ENCODE results near the gene MRPS33. TPM values are rescaled to one million over a fixed set of nuclear protein-coding genes. Genes with fewer than 3 reads are reported as not detected.

MRPS33 gene
- total and polyA plus RNA-seq, 2 donors (not counting 3 experiments of a cell fraction or from before 2014, with no cell fraction given): 13.5 to 34.1 TPM

DNA sequence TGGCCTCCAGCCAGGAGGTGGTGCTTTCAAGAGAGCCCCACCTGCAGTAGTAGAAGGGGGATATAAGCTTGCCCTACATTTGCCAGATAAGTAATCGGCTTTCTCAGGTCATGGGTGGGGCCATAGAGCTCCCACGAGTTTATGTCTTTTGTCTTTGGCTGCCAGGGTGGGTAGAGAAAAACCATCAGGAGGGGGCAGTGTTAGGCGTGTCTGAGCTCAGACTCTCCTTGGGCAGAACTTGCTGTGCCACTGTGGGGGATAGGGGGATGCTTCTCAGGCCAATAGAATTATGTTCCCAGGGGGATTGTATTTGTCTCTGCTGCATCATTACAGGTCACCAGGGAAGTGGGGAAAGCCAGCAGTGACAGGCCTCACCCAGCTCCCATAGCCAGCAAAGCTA, 12.3 kb upstream of the MRPS33 start:
- no peak for FAIRE-seq
- no peak overlapping the region for H3K27ac ChIP-seq (ENCODE audit: insufficient read depth, low read depth, low read length)
- TF ChIP-seq GATA2 (IDR thresholded peaks at IDR 0.05; ENCODE audit: insufficient read depth, insufficient read length, low read depth, low read length) (no peak), JUN (IDR thresholded peaks at IDR 0.05; ENCODE audit: borderline replicate concordance, insufficient read depth, insufficient read length, low read depth) (no peak), EZH2 (IDR thresholded peaks at IDR 0.05; ENCODE audit: borderline replicate concordance, low read depth, low read length, severe bottlenecking) (no peak)
- TF ChIP-seq, protein P1, sequence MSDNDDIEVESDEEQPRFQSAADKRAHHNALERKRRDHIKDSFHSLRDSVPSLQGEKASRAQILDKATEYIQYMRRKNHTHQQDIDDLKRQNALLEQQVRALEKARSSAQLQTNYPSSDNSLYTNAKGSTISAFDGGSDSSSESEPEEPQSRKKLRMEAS (IDR thresholded peaks at IDR 0.05; ENCODE audit: insufficient read depth, insufficient read length): no peak
- no peaks in the 10 kb centered on the region for H3K27me3 ChIP-seq (ENCODE audit: control insufficient read depth in 2 of 2, insufficient read depth in 2 of 2, low read length in 2 of 2)
- H3K9ac ChIP-seq (replicated peaks; ENCODE audit: extremely low read depth, insufficient read depth, low read length): no peak overlapping the region
- H3K9me3 ChIP-seq (replicated peaks; ENCODE audit: control insufficient read depth, insufficient read depth, low read length): no peaks in the 10 kb centered on the region
- dilution Hi-C loops (cut with MboI; ENCODE audit: extremely low pct_ligation_motif_present, low sequenced_read_pairs): no loop called here
- H3K79me2 ChIP-seq (ENCODE audit: control insufficient read depth, insufficient read depth, low read length): no peaks in the 10 kb centered on the region
- no TSS peak for BruUV-seq (replicated peaks)
- no peaks in the 10 kb centered on the region for H3K4me1 ChIP-seq (ENCODE audit: control insufficient read depth, extremely low read depth, insufficient read depth, low read length)
- no peak overlapping the region for H3K4me2 ChIP-seq (ENCODE audit: insufficient read depth, low read length)
- H3K4me3 ChIP-seq (replicated peaks in 1 of 3; ENCODE audit: insufficient read depth in 1 of 3, low read depth in 1 of 3, low read length in 3 of 3): no peak overlapping the region
- no peaks in the 10 kb centered on the region for H4K20me1 ChIP-seq (replicated peaks; ENCODE audit: control insufficient read depth, extremely low read depth, insufficient read depth, low read length)
- CTCF ChIA-PET: interaction anchor here (0.5 to 1.2 kb wide), 3 partner anchors 216 to 507 kb away, joined by 3 to 5 read pairs (median 3); no protein-coding TSS in a partner anchor
- no peaks in the 10 kb centered on the region for H3K36me3 ChIP-seq (ENCODE audit: control insufficient read depth in 2 of 2, extremely low read depth in 1 of 2, insufficient read depth in 2 of 2, low read length in 2 of 2)
- no peak for DNase-seq (ENCODE audit: low read depth, low spot score)
- POLR2A ChIA-PET: no interaction called here
- intact Hi-C loops (cut with micrococcal nuclease): no loop called here
- H3K9me1 ChIP-seq (replicated peaks; ENCODE audit: control insufficient read depth, extremely low read depth, insufficient read depth, low read length): no peaks in the 10 kb centered on the region
- H2AFZ ChIP-seq (ENCODE audit: low read depth, low read length): no peak overlapping the region

DNA sequence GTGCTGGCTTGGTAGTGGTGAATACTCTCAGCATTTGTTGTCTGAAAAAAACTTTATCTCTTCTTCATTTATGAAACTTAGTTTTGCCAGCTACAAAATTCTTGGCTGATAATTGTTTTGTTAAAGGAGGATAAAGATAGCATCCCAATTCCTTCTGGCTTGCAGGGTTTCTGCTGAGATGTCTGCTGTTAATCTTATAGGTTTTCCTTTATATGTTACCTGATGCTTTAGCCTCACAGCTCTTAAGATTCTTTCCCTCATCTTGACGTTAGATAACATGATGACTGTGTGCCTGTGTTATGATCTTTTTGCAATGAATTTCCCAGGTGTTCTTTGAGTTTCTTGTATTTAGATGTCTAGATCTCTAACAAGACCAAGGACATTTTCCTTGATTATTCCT, 9.9 kb upstream of the MRPS33 start:
- Histone ChIP-seq H3K36me3 (ENCODE audit: control insufficient read depth in 2 of 2, extremely low read depth in 1 of 2, insufficient read depth in 2 of 2, low read length in 2 of 2) (no peaks in the 10 kb centered on the region), H3K27me3 (ENCODE audit: control insufficient read depth in 2 of 2, insufficient read depth in 2 of 2, low read length in 2 of 2) (no peaks in the 10 kb centered on the region), H3K4me3 (replicated peaks in 1 of 3; ENCODE audit: insufficient read depth in 1 of 3, low read depth in 1 of 3, low read length in 3 of 3) (no peak overlapping the region), H4K20me1 (replicated peaks; ENCODE audit: control insufficient read depth, extremely low read depth, insufficient read depth, low read length) (no peaks in the 10 kb centered on the region), H2AFZ (ENCODE audit: low read depth, low read length) (no peak overlapping the region), H3K9ac (replicated peaks; ENCODE audit: extremely low read depth, insufficient read depth, low read length) (no peak overlapping the region), H3K9me3 (replicated peaks; ENCODE audit: control insufficient read depth, insufficient read depth, low read length) (no peaks in the 10 kb centered on the region), H3K4me1 (ENCODE audit: control insufficient read depth, extremely low read depth, insufficient read depth, low read length) (no peaks in the 10 kb centered on the region), H3K4me2 (ENCODE audit: insufficient read depth, low read length) (no peak overlapping the region), H3K9me1 (replicated peaks; ENCODE audit: control insufficient read depth, extremely low read depth, insufficient read depth, low read length) (no peaks in the 10 kb centered on the region), H3K27ac (ENCODE audit: insufficient read depth, low read depth, low read length) (no peak overlapping the region), H3K79me2 (ENCODE audit: control insufficient read depth, insufficient read depth, low read length) (no peaks in the 10 kb centered on the region)
- intact Hi-C loops (cut with micrococcal nuclease) (no loop called here), dilution Hi-C loops (cut with MboI; ENCODE audit: extremely low pct_ligation_motif_present, low sequenced_read_pairs) (no loop called here)
- DNase-seq (ENCODE audit: low read depth, low spot score) (no peak), FAIRE-seq (no peak)
- no peak for TF ChIP-seq POLR2AphosphoS5 (IDR thresholded peaks at IDR 0.05; ENCODE audit: insufficient read depth, low read depth, low read length)
- TF ChIP-seq FOS (IDR thresholded peaks at IDR 0.05; ENCODE audit: borderline replicate concordance, insufficient read depth, low read length): no peak
- no peak for TF ChIP-seq GATA2 (IDR thresholded peaks at IDR 0.05; ENCODE audit: insufficient read depth, insufficient read length, low read depth, low read length)
- no peak for TF ChIP-seq CTCF (IDR thresholded peaks at IDR 0.05; ENCODE audit: extremely low read depth in 1 of 2, insufficient read depth in 1 of 2, low read depth in 1 of 2, low read length in 2 of 2)
- TF ChIP-seq JUN (IDR thresholded peaks at IDR 0.05; ENCODE audit: borderline replicate concordance, insufficient read depth, insufficient read length, low read depth): no peak
- no peak for TF ChIP-seq EZH2 (IDR thresholded peaks at IDR 0.05; ENCODE audit: borderline replicate concordance, low read depth, low read length, severe bottlenecking)
- no peak for TF ChIP-seq POLR2A (IDR thresholded peaks at IDR 0.05; ENCODE audit: low read depth, low read length)
- no peak for TF ChIP-seq MYC (IDR thresholded peaks at IDR 0.05; ENCODE audit: low read depth, low read length)
- TF ChIP-seq, protein P1 (IDR thresholded peaks at IDR 0.05; ENCODE audit: insufficient read depth, insufficient read length): no peak
- CTCF ChIA-PET: interaction anchor here (0.9 kb wide), 1 partner anchor 509 kb away, joined by 3 read pairs; no protein-coding TSS in a partner anchor
- no TSS peak for BruUV-seq (replicated peaks)
- POLR2A ChIA-PET: no interaction called here

All from endothelial cell of umbilical vein (primary cell).